Adrenal gland (tissue), 5 donors: ENCODE data around the gene HIBADH.

ENCODE experiments used
- POLR2A ChIP-seq, 2 donors: fragments of 450-650 bp; IDR thresholded peaks; one replicate each; pipeline ENCODE4 v1.6.1; 2017; ENCODE audit warnings: antibody characterized with exemption in 2 of 2, mild to moderate bottlenecking in 2 of 2, moderate library complexity in 1 of 2
- TF ChIP-seq, protein P1 (sequence below), 6 experiments: fragments of 450-650 bp in 4 of 6; fragments of 200-600 bp in 2 of 6; sonication (generic) in 1 of 6; IDR thresholded peaks; 1 replicate in 5 of 6; 2 replicates in 1 of 6; pipeline versions ENCODE4 v1.5.1 to v1.8.0; 2016 to 2021; ENCODE audit warnings: antibody characterized with exemption in 6 of 6, mild to moderate bottlenecking in 2 of 6, moderate library complexity in 1 of 6
- donor health status: DM: no; HTN: no; CAD: no.

DNA sequence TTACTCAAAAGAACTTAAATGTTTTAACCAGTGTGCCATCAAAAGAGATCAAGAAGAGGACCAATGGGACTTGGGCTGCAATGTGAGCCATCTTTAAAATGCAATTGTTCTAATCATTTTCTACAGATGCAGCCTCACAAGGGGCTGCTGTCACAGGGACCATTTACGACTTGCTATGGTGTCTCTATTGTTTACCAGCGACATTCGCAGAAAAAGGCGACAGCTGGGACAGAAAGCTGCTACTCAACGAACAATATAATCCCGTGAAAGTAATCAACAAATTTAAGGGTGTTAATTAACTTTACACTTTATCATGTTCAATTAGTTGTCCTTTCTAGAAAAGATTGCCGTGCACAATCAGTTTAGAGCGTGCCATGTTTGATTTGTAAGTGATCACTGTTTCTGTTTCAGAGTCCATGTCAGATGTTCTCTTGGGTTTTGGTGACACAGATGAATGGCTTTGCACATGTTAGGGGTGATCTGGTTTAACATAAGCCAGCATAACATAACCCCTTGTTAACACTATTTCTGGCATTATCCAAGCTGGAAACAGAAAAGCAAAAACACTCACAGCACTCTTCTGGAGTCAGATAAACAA lies 110.8 kb downstream of the HIBADH start:
- no peak for TF ChIP-seq POLR2A (IDR thresholded peaks at IDR 0.05)
- TF ChIP-seq, protein P1, sequence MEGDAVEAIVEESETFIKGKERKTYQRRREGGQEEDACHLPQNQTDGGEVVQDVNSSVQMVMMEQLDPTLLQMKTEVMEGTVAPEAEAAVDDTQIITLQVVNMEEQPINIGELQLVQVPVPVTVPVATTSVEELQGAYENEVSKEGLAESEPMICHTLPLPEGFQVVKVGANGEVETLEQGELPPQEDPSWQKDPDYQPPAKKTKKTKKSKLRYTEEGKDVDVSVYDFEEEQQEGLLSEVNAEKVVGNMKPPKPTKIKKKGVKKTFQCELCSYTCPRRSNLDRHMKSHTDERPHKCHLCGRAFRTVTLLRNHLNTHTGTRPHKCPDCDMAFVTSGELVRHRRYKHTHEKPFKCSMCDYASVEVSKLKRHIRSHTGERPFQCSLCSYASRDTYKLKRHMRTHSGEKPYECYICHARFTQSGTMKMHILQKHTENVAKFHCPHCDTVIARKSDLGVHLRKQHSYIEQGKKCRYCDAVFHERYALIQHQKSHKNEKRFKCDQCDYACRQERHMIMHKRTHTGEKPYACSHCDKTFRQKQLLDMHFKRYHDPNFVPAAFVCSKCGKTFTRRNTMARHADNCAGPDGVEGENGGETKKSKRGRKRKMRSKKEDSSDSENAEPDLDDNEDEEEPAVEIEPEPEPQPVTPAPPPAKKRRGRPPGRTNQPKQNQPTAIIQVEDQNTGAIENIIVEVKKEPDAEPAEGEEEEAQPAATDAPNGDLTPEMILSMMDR (IDR thresholded peaks at IDR 0.05) = no peak
